H9 (cell line): ENCODE data around the gene MAST4. TPM values are rescaled to one million over a fixed set of nuclear protein-coding genes. Genes with fewer than 3 reads are reported as not detected.

Experiments
- DNase-seq: peaks from one replicate; pipeline ENCODE4 v3.0.0-alpha.2; 2017
- H2AFZ ChIP-seq: one replicate; pipeline ENCODE4 v1.6.1; 2013; ENCODE audit warnings: mild to moderate bottlenecking, low read length, control low read depth, moderate library complexity
- H2AK5ac ChIP-seq: 2 replicates; pipeline ENCODE4 v1.6.1; 2013; ENCODE audit warnings: low read length, control low read depth, mixed read lengths; ENCODE audit not compliant: insufficient read length
- H2BK120ac ChIP-seq: one replicate; pipeline ENCODE4 v1.6.1; 2013; ENCODE audit warnings: low read depth, mild to moderate bottlenecking, low read length, control low read depth, inconsistent platforms; ENCODE audit not compliant: poor library complexity, severe bottlenecking
- H2BK12ac ChIP-seq: 2 replicates; pipeline ENCODE4 v1.6.1; 2013; ENCODE audit warnings: low read length, control low read depth, mixed read lengths, low read depth; ENCODE audit not compliant: insufficient read length
- H2BK15ac ChIP-seq: 2 replicates; pipeline ENCODE4 v1.6.1; 2013; ENCODE audit warnings: low read depth, low read length, control low read depth
- H2BK20ac ChIP-seq: one replicate; pipeline ENCODE4 v1.6.1; 2013; ENCODE audit warnings: low read depth, mild to moderate bottlenecking, low read length, control low read depth, inconsistent platforms; ENCODE audit not compliant: poor library complexity, severe bottlenecking
- H2BK5ac ChIP-seq: 2 replicates; pipeline ENCODE4 v1.6.1; 2013; ENCODE audit warnings: low read length, control low read depth, mixed read lengths; ENCODE audit not compliant: insufficient read length
- H3K14ac ChIP-seq: 2 replicates; pipeline ENCODE4 v1.6.1; 2013; ENCODE audit warnings: low read length, control low read depth; ENCODE audit not compliant: insufficient read depth
- H3K18ac ChIP-seq: 2 replicates; pipeline ENCODE4 v1.6.1; 2013; ENCODE audit warnings: low read depth, mild to moderate bottlenecking, mixed read lengths, low read length, control low read depth; ENCODE audit not compliant: insufficient read length
- H3K23ac ChIP-seq: 2 replicates; pipeline ENCODE4 v1.6.1; 2013; ENCODE audit warnings: low read length, control low read depth, mixed read lengths, low read depth; ENCODE audit not compliant: insufficient read length
- H3K23me2 ChIP-seq: 2 replicates; pipeline ENCODE4 v1.6.1; 2013; ENCODE audit warnings: low read depth, mild to moderate bottlenecking, mixed read lengths, low read length, control low read depth; ENCODE audit not compliant: insufficient read length, poor library complexity, severe bottlenecking
- H3K27ac ChIP-seq: 2 replicates; pipeline ENCODE4 v1.5.1; 2013; ENCODE audit warnings: low read length, control low read depth, mixed read lengths, low read depth; ENCODE audit not compliant: insufficient read length
- H3K27me3 ChIP-seq: 2 replicates; pipeline ENCODE4 v1.6.1; 2013; ENCODE audit warnings: low read length, control low read depth, inconsistent platforms; ENCODE audit not compliant: insufficient read depth
- H3K4ac ChIP-seq: 2 replicates; pipeline ENCODE4 v1.6.1; 2013; ENCODE audit warnings: low read depth, mild to moderate bottlenecking, control low read depth, inconsistent platforms, low read length, moderate library complexity
- H3K4me1 ChIP-seq: 2 replicates; pipeline ENCODE4 v1.6.1; 2013; ENCODE audit warnings: low read length, control low read depth, inconsistent platforms; ENCODE audit not compliant: insufficient read depth
- H3K4me2 ChIP-seq: 2 replicates; pipeline ENCODE4 v1.6.1; 2013; ENCODE audit warnings: low read length, control low read depth, mixed read lengths; ENCODE audit not compliant: insufficient read length, insufficient read depth
- H3K56ac ChIP-seq: 2 replicates; pipeline ENCODE4 v1.6.1; 2013; ENCODE audit warnings: low read depth, mild to moderate bottlenecking, mixed read lengths, low read length, control low read depth; ENCODE audit not compliant: insufficient read length
- H3K79me1 ChIP-seq: 2 replicates; pipeline ENCODE4 v1.6.1; 2013; ENCODE audit warnings: low read depth, mild to moderate bottlenecking, moderate library complexity, low read length, control low read depth, inconsistent platforms; ENCODE audit not compliant: insufficient read depth, poor library complexity, severe bottlenecking
- H3K79me2 ChIP-seq: 2 replicates; pipeline ENCODE4 v1.6.1; 2013; ENCODE audit warnings: low read length, control low read depth, inconsistent platforms; ENCODE audit not compliant: insufficient read depth
- H3K9ac ChIP-seq: 2 replicates; pipeline ENCODE4 v1.6.1; 2013; ENCODE audit warnings: low read length, control low read depth, mixed read lengths; ENCODE audit not compliant: insufficient read length; ENCODE audit errors: extremely low read depth
- H3K9me3 ChIP-seq: one replicate; pipeline ENCODE4 v1.6.1; 2013; ENCODE audit warnings: low read depth, low read length, inconsistent platforms; ENCODE audit not compliant: control insufficient read depth
- H3T11ph ChIP-seq: one replicate; pipeline ENCODE4 v1.6.1; 2013; ENCODE audit warnings: mild to moderate bottlenecking, low read length, control low read depth, inconsistent platforms
- H4K20me1 ChIP-seq: one replicate; pipeline ENCODE4 v1.6.1; 2013; ENCODE audit not compliant: control insufficient read depth, insufficient read length, insufficient read depth
- H4K5ac ChIP-seq: 2 replicates; pipeline ENCODE4 v1.6.1; 2013; ENCODE audit warnings: low read depth, mild to moderate bottlenecking, mixed read lengths, low read length, control low read depth; ENCODE audit not compliant: insufficient read length
- H4K8ac ChIP-seq: replicated peaks from 2 replicates; pipeline ENCODE4 v1.6.1; 2013; ENCODE audit warnings: low read length, control low read depth, mixed read lengths, low read depth; ENCODE audit not compliant: insufficient read length
- H4K91ac ChIP-seq: 2 replicates; pipeline ENCODE4 v1.6.1; 2013; ENCODE audit warnings: low read depth, mild to moderate bottlenecking, moderate library complexity, mixed read lengths, low read length, control low read depth; ENCODE audit not compliant: insufficient read length
- H3K27ac Mint-ChIP-seq, 3 experiments: 2 replicates in 2 of 3; 3 replicates in 1 of 3; pipeline ENCODE4 v1.8.0; 2020 to 2021; ENCODE audit warnings: mixed read lengths in 3 of 3, mild to moderate bottlenecking in 1 of 3, moderate library complexity in 1 of 3
- H3K27me3 Mint-ChIP-seq: 2 replicates; pipeline ENCODE4 v1.8.0; 2021; ENCODE audit warnings: low read depth, mild to moderate bottlenecking, moderate library complexity, mixed read lengths
- H3K36me3 Mint-ChIP-seq, 3 experiments: 2 replicates in 2 of 3; 3 replicates in 1 of 3; pipeline ENCODE4 v1.8.0; 2020 to 2021; ENCODE audit warnings: low read depth in 3 of 3, mixed read lengths in 3 of 3; ENCODE audit not compliant: insufficient read depth in 1 of 3
- H3K4me1 Mint-ChIP-seq, 2 experiments: 2 replicates each; pipeline ENCODE4 v1.8.0; 2020; ENCODE audit warnings: mixed read lengths in 2 of 2
- H3K4me3 Mint-ChIP-seq, 2 experiments: 2 replicates in 1 of 2; 3 replicates in 1 of 2; pipeline ENCODE4 v1.8.0; 2020 to 2021; ENCODE audit warnings: mild to moderate bottlenecking in 2 of 2, mixed read lengths in 2 of 2, moderate library complexity in 1 of 2
- H3K9me3 Mint-ChIP-seq, 2 experiments: 2 replicates in 1 of 2; 3 replicates in 1 of 2; pipeline ENCODE4 v1.8.0; 2020; ENCODE audit warnings: mild to moderate bottlenecking in 2 of 2, mixed read lengths in 2 of 2, moderate library complexity in 1 of 2
- CTCF ChIP-seq: fragments of 200-600 bp; sonication (generic); conservative IDR thresholded peaks from 3 replicates; pipeline ENCODE4 v1.8.0; 2021; ENCODE audit warnings: antibody characterized with exemption, mild to moderate bottlenecking
- WGBS: extraction: QIAGEN DNeasy Blood & Tissue Kit; methylation state at CpG from one replicate; pipeline ENCODE4 v1.1.7; 2013; ENCODE audit warnings: missing lambda C conversion rate, low lambda C conversion rate, mixed read lengths; ENCODE audit not compliant: insufficient read length; ENCODE audit errors: extremely low coverage; 5-methylcytosine and 5-hydroxymethylcytosine counted together
- total RNA-seq: library from RNA; stranded (reverse); gene quantifications from 2 replicates; pipeline ENCODE4 v1.2.1, GENCODE V29; 2021

MAST4 gene
- total RNA-seq, 1 experiment from 2014 or later, result 3.7 TPM

DNA sequence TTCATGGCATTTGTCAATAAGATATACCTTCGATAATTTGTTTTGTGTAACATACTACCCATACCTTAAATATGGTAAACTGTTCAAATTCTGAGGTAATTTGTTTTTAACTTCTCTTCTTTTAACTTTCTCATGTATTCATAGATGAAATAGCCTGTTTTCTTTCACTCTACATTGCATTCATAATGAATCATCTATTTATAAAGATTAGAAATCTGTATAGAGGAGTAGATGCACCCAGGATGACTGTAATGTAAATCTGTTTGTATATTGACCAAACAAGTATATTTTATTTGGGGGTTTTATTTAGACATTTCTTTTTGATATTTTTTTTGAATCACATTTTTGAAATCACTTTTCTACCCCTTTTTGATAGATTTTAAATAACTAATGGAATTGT, 455.8 kb downstream of the MAST4 start:
- Mint-ChIP-seq H3K27ac (no peak overlapping the region), H3K36me3 (no peaks in the 10 kb centered on the region), H3K4me3 (no peak overlapping the region), H3K27me3 (no peaks in the 10 kb centered on the region), H3K4me1 (peaks cover 8 to 12% of the 10 kb centered on the region in 2 experiments), H3K9me3 (no peaks in the 10 kb centered on the region)
- Histone ChIP-seq H3K23ac (no peak overlapping the region), H3K4ac (no peak overlapping the region), H3K9ac (no peak overlapping the region), H3K4me2 (no peak overlapping the region), H3K4me1 (no peaks in the 10 kb centered on the region; the same call in 1 of the 2 replicates), H2BK120ac (no peak overlapping the region), H3K56ac (no peak overlapping the region), H2AK5ac (no peak overlapping the region), H3K9me3 (no peaks in the 10 kb centered on the region), H3T11ph (no peak overlapping the region), H3K79me1 (no peaks in the 10 kb centered on the region), H2BK20ac (no peak overlapping the region), H3K79me2 (no peaks in the 10 kb centered on the region), H3K27ac (no peak overlapping the region), H4K91ac (no peak overlapping the region), H3K23me2 (no peaks in the 10 kb centered on the region), H2BK5ac (no peak overlapping the region), H4K20me1 (no peaks in the 10 kb centered on the region), H4K5ac (no peak overlapping the region), H2BK15ac (no peak overlapping the region), H4K8ac (no peak overlapping the region), H3K18ac (no peak overlapping the region), H3K14ac (no peak overlapping the region), H2AFZ (no peak overlapping the region), H3K27me3 (no peaks in the 10 kb centered on the region), H2BK12ac (no peak overlapping the region)
- no peak for DNase-seq
- TF ChIP-seq CTCF, result no peak
- WGBS, result no CpG with 5 or more reads among the region's 1 CpG
